Measurements from ENCODE around the gene PKP2. TPM values are rescaled to one million over a fixed set of nuclear protein-coding genes. Genes with fewer than 3 reads are reported as not detected.

The PKP2 gene
- total and polyA plus RNA-seq, 2 donors (not counting 3 experiments of a cell fraction or from before 2014, with no cell fraction given) = 1.4 to 6.5 TPM

GRCh38 chr12:32926356-32926755, 29.8 kb upstream of the PKP2 start:
- Histone ChIP-seq H3K4me1 (ENCODE audit: control insufficient read depth, extremely low read depth, insufficient read depth, low read length) (peaks cover 7% of the 10 kb centered on the region), H3K27me3 (ENCODE audit: control insufficient read depth in 2 of 2, insufficient read depth in 2 of 2, low read length in 2 of 2) (peaks cover 0 to 3% of the 10 kb centered on the region in 2 experiments), H3K9me1 (replicated peaks; ENCODE audit: control insufficient read depth, extremely low read depth, insufficient read depth, low read length) (no peaks in the 10 kb centered on the region), H4K20me1 (replicated peaks; ENCODE audit: control insufficient read depth, extremely low read depth, insufficient read depth, low read length) (no peaks in the 10 kb centered on the region), H3K9me3 (replicated peaks; ENCODE audit: control insufficient read depth, insufficient read depth, low read length) (no peaks in the 10 kb centered on the region), H3K4me3 (replicated peaks in 1 of 3; ENCODE audit: insufficient read depth in 1 of 3, low read depth in 1 of 3, low read length in 3 of 3) (no peak overlapping the region), H3K9ac (replicated peaks; ENCODE audit: extremely low read depth, insufficient read depth, low read length) (no peak overlapping the region), H2AFZ (ENCODE audit: low read depth, low read length) (no peak overlapping the region), H3K36me3 (ENCODE audit: control insufficient read depth in 2 of 2, extremely low read depth in 1 of 2, insufficient read depth in 2 of 2, low read length in 2 of 2) (no peaks in the 10 kb centered on the region), H3K27ac (ENCODE audit: insufficient read depth, low read depth, low read length) (no peak overlapping the region), H3K79me2 (ENCODE audit: control insufficient read depth, insufficient read depth, low read length) (no peaks in the 10 kb centered on the region), H3K4me2 (ENCODE audit: insufficient read depth, low read length) (no peak overlapping the region)
- ChIA-PET POLR2A (no interaction called here), CTCF (no interaction called here)
- DNase-seq (ENCODE audit: low read depth, low spot score) = no peak
- TF ChIP-seq POLR2AphosphoS5 (IDR thresholded peaks at IDR 0.05; ENCODE audit: insufficient read depth, low read depth, low read length) = no peak
- TF ChIP-seq CTCF (IDR thresholded peaks at IDR 0.05; ENCODE audit: extremely low read depth in 1 of 2, insufficient read depth in 1 of 2, low read depth in 1 of 2, low read length in 2 of 2) = no peak
- TF ChIP-seq FOS (IDR thresholded peaks at IDR 0.05; ENCODE audit: borderline replicate concordance, insufficient read depth, low read length) = no peak
- TF ChIP-seq GATA2 (IDR thresholded peaks at IDR 0.05; ENCODE audit: insufficient read depth, insufficient read length, low read depth, low read length) = no peak
- TF ChIP-seq POLR2A (IDR thresholded peaks at IDR 0.05; ENCODE audit: low read depth, low read length) = no peak
- no peak for TF ChIP-seq MAX (IDR thresholded peaks at IDR 0.05; ENCODE audit: insufficient read depth, insufficient read length)
- TF ChIP-seq JUN (IDR thresholded peaks at IDR 0.05; ENCODE audit: borderline replicate concordance, insufficient read depth, insufficient read length, low read depth) = no peak
- TF ChIP-seq MYC (IDR thresholded peaks at IDR 0.05; ENCODE audit: low read depth, low read length) = no peak
- no peak for TF ChIP-seq EZH2 (IDR thresholded peaks at IDR 0.05; ENCODE audit: borderline replicate concordance, low read depth, low read length, severe bottlenecking)
- intact Hi-C loops (cut with micrococcal nuclease) = no loop called here
- dilution Hi-C loops (cut with MboI; ENCODE audit: extremely low pct_ligation_motif_present, low sequenced_read_pairs) = no loop called here
- no peak for FAIRE-seq
- no TSS peak for BruUV-seq (replicated peaks)
